IPS-15b (cell line): ENCODE measurements around the gene CDC42SE2.

Source experiments
- H3K27me3 ChIP-seq: one replicate; pipeline ENCODE4 v1.6.1; 2013; ENCODE audit warnings: low read length; ENCODE audit not compliant: control insufficient read depth, insufficient read depth
- H3K36me3 ChIP-seq: one replicate; pipeline ENCODE4 v1.6.1; 2013; ENCODE audit warnings: low read length; ENCODE audit not compliant: control insufficient read depth, insufficient read depth
- H3K4me1 ChIP-seq: one replicate; pipeline ENCODE4 v1.6.1; 2013; ENCODE audit warnings: mild to moderate bottlenecking, low read length; ENCODE audit not compliant: control insufficient read depth, insufficient read depth
- H3K4me3 ChIP-seq: one replicate; pipeline ENCODE4 v1.5.1; 2013; ENCODE audit warnings: low read depth, low read length
- H3K9ac ChIP-seq: one replicate; pipeline ENCODE4 v1.6.1; 2013; ENCODE audit warnings: low read depth, mild to moderate bottlenecking, low read length
- H3K9me3 ChIP-seq: one replicate; pipeline ENCODE4 v1.6.1; 2013; ENCODE audit warnings: mild to moderate bottlenecking, low read length; ENCODE audit not compliant: control insufficient read depth, insufficient read depth

Gene CDC42SE2

GRCh38 chr5:131406975-131407638 is 143.3 kb downstream of the CDC42SE2 start:
- no peaks in the 10 kb centered on the region for H3K9me3 ChIP-seq
- H3K4me3 ChIP-seq, result no peak overlapping the region
- no peaks in the 10 kb centered on the region for H3K27me3 ChIP-seq
- H3K36me3 ChIP-seq, result peaks cover 3% of the 10 kb centered on the region
- H3K9ac ChIP-seq, result no peak overlapping the region
- no peaks in the 10 kb centered on the region for H3K4me1 ChIP-seq

GRCh38 chr5:131413605-131414559 is 150.0 kb downstream of the CDC42SE2 start:
- Histone ChIP-seq H3K9me3 (no peaks in the 10 kb centered on the region), H3K9ac (no peak overlapping the region), H3K36me3 (no peaks in the 10 kb centered on the region), H3K27me3 (no peaks in the 10 kb centered on the region), H3K4me1 (no peaks in the 10 kb centered on the region), H3K4me3 (no peak overlapping the region)

GRCh38 chr5:131416729-131417128 is 152.9 kb downstream of the CDC42SE2 start:
- Histone ChIP-seq H3K27me3 (no peaks in the 10 kb centered on the region), H3K4me3 (no peak overlapping the region), H3K4me1 (no peaks in the 10 kb centered on the region), H3K9ac (no peak overlapping the region), H3K36me3 (no peaks in the 10 kb centered on the region), H3K9me3 (no peaks in the 10 kb centered on the region)

- H3K4me3 ChIP-seq, result no peak overlapping the region
- H3K9me3 ChIP-seq, result no peaks in the 10 kb centered on the region
- no peak overlapping the region for H3K9ac ChIP-seq
- H3K4me1 ChIP-seq, result no peaks in the 10 kb centered on the region
- H3K36me3 ChIP-seq, result no peaks in the 10 kb centered on the region
- no peaks in the 10 kb centered on the region for H3K27me3 ChIP-seq
Measured at GRCh38 chr5:131417240-131417869, 153.5 kb downstream of the CDC42SE2 start.

GRCh38 chr5:131418846-131419245 is 155.0 kb downstream of the CDC42SE2 start:
- Histone ChIP-seq H3K4me1 (no peaks in the 10 kb centered on the region), H3K4me3 (no peak overlapping the region), H3K27me3 (no peaks in the 10 kb centered on the region), H3K36me3 (no peaks in the 10 kb centered on the region), H3K9ac (no peak overlapping the region), H3K9me3 (no peaks in the 10 kb centered on the region)

- H3K4me3 ChIP-seq, result no peak overlapping the region
- no peaks in the 10 kb centered on the region for H3K36me3 ChIP-seq
- H3K4me1 ChIP-seq, result no peaks in the 10 kb centered on the region
- H3K9ac ChIP-seq, result no peak overlapping the region
- no peaks in the 10 kb centered on the region for H3K9me3 ChIP-seq
- H3K27me3 ChIP-seq, result no peaks in the 10 kb centered on the region
Measured at GRCh38 chr5:131419877-131420276, 156.0 kb downstream of the CDC42SE2 start.

- Histone ChIP-seq H3K9me3 (no peaks in the 10 kb centered on the region), H3K27me3 (no peaks in the 10 kb centered on the region), H3K36me3 (no peaks in the 10 kb centered on the region), H3K4me3 (no peak overlapping the region), H3K9ac (no peak overlapping the region), H3K4me1 (no peaks in the 10 kb centered on the region)
Measured at GRCh38 chr5:131423056-131423455, 159.2 kb downstream of the CDC42SE2 start.

- Histone ChIP-seq H3K9ac (no peak overlapping the region), H3K36me3 (peaks cover 4% of the 10 kb centered on the region), H3K9me3 (no peaks in the 10 kb centered on the region), H3K27me3 (no peaks in the 10 kb centered on the region), H3K4me1 (peaks cover 4% of the 10 kb centered on the region), H3K4me3 (no peak overlapping the region)
Measured at GRCh38 chr5:131426011-131426410, 162.2 kb downstream of the CDC42SE2 start.

GRCh38 chr5:131430794-131431193 is 166.9 kb downstream of the CDC42SE2 start:
- no peak overlapping the region for H3K4me3 ChIP-seq
- H3K4me1 ChIP-seq, result peaks cover 4% of the 10 kb centered on the region
- H3K27me3 ChIP-seq, result no peaks in the 10 kb centered on the region
- no peaks in the 10 kb centered on the region for H3K9me3 ChIP-seq
- H3K9ac ChIP-seq, result no peak overlapping the region
- peaks cover 6% of the 10 kb centered on the region for H3K36me3 ChIP-seq

- Histone ChIP-seq H3K4me3 (no peak overlapping the region), H3K4me1 (peaks cover 4% of the 10 kb centered on the region), H3K36me3 (peaks cover 6% of the 10 kb centered on the region), H3K9me3 (no peaks in the 10 kb centered on the region), H3K9ac (no peak overlapping the region), H3K27me3 (no peaks in the 10 kb centered on the region)
Measured at GRCh38 chr5:131431794-131432193, 167.9 kb downstream of the CDC42SE2 start.

GRCh38 chr5:131433109-131433508 is 169.3 kb downstream of the CDC42SE2 start:
- H3K9ac ChIP-seq, result no peak overlapping the region
- peaks cover 4% of the 10 kb centered on the region for H3K4me1 ChIP-seq
- H3K4me3 ChIP-seq, result no peak overlapping the region
- H3K27me3 ChIP-seq, result no peaks in the 10 kb centered on the region
- no peaks in the 10 kb centered on the region for H3K9me3 ChIP-seq
- H3K36me3 ChIP-seq, result peaks cover 6% of the 10 kb centered on the region
